Activated gamma-delta T cell treated with anti-CD3 and anti-CD28 coated beads, Interleukin-2, amount 50 U/mL, for 16 hours (primary cell): ENCODE data around the gene TEAD1.

Experiments used
- DNase-seq: peaks from one replicate; pipeline ENCODE4 v3.0.0-alpha.2; 2020; ENCODE audit warnings: low read depth

TEAD1 gene

DNA sequence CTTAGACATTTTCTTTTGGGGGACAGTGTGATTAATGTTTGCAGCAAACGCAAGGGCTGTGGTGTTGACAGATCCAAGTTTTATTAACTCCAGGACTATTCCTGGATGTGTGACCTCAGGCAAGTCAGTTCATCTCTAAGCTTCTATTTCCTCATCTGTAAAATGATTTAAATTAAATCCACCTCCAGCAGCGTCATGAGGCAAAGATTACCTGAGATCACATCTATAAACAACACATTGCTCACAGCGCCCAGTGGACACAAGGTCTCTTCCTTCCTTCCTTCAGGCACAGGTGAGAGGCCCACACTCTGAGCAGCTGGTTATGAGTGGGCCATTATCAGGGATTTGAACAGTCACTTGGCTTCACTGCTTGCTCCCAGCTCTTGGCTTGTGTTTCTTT is 223.6 kb downstream of the TEAD1 start:
- no peak for DNase-seq

DNA sequence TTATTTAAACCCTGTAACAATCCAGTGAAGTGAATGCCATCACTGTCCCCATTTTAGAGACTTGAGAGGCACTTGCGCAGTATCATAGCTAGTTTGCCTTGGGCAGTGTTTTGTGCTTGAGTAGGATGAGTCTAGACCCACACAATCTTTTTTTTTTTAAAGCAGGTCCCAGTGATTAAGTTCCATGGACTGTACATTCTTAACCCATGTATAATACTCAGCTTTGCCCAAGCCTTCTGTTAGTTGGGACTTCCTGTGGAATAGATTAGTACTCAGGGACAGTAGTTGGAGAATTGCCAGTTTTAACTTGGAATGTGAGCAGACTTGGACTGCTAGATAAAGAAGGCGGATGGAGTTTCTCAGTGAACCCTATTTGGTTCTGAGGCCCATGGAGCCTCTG is 226.3 kb downstream of the TEAD1 start:
- DNase-seq = no peak

DNA sequence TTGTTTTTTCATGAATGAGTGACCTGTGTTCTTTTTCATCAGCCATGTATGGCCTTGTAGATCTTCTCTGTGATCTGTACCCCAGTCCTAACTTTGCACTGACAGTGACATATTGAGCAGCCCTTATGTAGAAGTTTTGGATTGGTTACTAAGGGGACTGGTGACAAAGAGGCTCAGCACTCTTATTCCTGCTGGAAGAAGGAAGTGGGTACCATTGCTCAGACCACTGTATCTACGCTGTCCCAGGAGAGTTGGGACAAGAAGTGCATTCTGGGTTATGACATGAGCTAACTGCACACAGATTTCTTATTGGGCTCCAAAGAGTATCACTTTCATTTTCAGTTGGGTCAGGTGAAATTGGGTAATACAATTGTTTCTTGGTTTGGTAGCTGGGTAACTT is 227.1 kb downstream of the TEAD1 start:
- no peak for DNase-seq

DNA sequence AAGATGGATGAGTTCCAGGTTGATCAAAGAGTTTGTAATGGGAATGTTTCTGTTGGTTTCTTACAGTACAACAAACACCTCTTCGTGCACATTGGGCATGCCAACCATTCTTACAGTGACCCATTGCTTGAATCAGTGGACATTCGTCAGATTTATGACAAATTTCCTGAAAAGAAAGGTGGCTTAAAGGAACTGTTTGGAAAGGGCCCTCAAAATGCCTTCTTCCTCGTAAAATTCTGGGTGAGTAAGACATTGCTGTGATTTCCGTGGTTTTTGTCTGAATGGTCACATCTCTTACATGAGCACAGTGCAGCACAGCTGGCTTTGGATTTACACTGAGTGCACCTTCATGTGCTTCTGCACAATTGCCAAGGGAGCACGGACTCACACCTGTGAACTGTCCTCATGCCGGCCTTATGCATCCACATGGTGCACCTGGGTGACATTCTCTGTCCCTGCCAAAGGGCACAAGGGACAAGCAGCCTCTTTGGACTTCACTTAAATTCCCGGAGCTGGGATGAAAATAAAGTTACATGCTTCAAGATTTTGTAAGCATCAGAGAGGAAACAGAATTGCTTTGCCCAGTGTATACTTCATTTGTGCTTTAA is 227.8 kb downstream of the TEAD1 start:
- DNase-seq = no peak

- no peak for DNase-seq
These were observed 228.7 kb downstream of the TEAD1 start for GRCh38 chr11:12902791-12903486.

GRCh38 chr11:12905435-12905834 is 231.2 kb downstream of the TEAD1 start:
- no peak for DNase-seq

GRCh38 chr11:12906501-12906900 is 232.3 kb downstream of the TEAD1 start:
- no peak for DNase-seq

- DNase-seq = no peak
These were observed 235.7 kb downstream of the TEAD1 start for GRCh38 chr11:12909879-12910278.

DNA sequence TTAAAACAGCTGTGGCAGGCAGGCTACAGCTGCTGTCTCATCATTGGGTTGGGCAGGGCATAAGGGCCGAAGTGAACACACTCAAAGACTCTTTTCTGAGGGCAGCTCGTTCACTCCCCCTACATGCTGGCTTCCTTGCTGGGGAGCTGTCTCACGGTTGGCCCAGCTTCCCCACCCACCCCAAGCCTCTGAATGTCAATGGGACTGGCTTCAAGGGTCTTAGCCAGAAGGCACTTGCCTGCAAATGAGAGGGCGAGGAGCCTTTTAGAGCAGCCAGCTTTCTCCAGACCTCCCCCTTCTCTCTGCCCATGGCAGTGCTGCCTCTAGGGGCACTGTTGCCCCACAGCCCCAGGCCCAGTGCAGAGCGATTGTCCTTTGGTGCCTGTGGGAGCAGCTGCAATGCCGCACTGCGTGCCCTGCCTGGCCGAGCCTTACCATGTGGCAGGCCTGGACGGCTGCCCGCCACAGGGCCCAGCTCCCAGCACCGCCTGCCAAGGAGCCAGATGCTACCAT is 240.2 kb downstream of the TEAD1 start:
- no peak for DNase-seq

DNA sequence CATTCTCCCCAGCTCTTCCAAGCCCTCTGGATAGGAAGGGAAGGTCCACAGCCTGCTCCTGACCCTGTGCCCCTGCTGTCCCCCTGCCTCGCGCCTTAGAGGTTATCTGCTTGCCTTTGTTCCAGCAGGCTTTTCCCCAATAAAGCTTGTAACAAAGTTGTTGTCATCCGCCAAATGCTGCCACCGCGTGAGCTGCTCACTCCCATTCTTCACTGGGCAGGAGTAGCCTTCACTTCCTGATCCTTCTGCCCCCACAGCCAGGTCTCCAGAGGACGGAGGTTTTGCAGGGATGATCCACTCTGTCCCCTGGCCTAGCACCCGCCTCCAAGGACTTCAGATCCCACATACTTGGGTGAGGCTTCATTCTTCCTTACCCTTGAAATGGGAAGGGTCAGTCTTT is 240.9 kb downstream of the TEAD1 start:
- no peak for DNase-seq

DNA sequence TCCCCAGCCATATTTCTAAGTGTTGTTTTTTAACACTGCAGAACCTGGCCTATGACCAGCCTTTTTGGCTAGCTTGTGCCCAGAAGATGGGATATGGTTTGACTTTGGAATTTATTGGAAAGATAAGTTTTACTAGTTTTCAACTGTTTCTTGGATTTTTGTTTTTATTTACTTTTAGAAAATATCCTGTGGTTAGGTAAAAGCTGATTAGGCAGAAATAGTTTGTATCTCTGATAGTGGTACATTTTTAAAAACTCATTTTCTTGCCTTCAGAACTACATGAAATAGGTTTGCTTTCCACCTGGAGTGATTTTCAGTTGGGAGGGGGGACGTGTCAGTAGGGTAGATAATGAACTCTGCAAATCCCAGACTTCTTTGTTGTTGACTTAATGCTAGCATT is 243.6 kb downstream of the TEAD1 start:
- no peak for DNase-seq

GRCh38 chr11:12918667-12919066 is 244.4 kb downstream of the TEAD1 start:
- DNase-seq = no peak

GRCh38 chr11:12922418-12922817 is 248.2 kb downstream of the TEAD1 start:
- DNase-seq = no peak

- DNase-seq = no peak
These were observed 248.8 kb downstream of the TEAD1 start for GRCh38 chr11:12922980-12923507.

DNA sequence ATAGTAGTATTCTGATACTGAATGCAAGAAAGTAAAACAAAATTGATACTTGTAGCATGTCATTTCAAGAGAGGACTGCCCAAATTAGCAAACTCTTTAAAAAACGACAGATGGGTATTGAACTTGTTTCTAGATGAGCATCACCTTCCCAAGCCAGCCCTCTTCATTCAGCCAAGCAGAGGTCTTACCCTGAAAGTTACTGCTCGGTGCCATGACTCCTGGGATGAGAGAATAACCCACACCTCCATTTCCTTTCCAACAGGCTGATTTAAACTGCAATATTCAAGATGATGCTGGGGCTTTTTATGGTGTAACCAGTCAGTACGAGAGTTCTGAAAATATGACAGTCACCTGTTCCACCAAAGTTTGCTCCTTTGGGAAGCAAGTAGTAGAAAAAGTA is 250.4 kb downstream of the TEAD1 start:
- DNase-seq = no peak

- no peak for DNase-seq
These were observed 251.3 kb downstream of the TEAD1 start for GRCh38 chr11:12925520-12925919.

GRCh38 chr11:12927221-12927620 is 253.0 kb downstream of the TEAD1 start:
- DNase-seq = no peak

- no peak for DNase-seq
These were observed 253.7 kb downstream of the TEAD1 start for GRCh38 chr11:12927886-12928285.

DNA sequence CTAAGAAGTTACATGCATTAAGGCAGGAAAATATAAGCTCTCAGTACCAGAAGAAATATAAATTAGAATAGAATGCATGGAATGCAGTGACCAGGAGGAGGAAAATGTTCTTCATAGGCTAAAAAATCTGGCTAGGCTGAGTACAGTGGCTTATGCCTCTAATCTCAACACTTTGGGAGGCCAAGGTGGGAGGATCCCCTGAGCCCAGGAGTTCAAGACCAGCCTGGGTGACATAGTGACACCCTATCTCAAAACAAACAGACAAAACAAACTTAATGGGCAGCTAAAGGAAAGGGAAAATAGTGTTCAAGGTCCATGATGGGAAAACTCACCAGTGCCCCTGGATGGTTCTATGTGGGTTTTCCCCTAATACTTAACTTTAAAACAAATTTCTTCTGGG is 256.6 kb downstream of the TEAD1 start:
- no peak for DNase-seq

GRCh38 chr11:12932485-12932884 is 258.3 kb downstream of the TEAD1 start:
- DNase-seq = no peak

GRCh38 chr11:12936200-12936599 is 262.0 kb downstream of the TEAD1 start:
- no peak for DNase-seq

DNA sequence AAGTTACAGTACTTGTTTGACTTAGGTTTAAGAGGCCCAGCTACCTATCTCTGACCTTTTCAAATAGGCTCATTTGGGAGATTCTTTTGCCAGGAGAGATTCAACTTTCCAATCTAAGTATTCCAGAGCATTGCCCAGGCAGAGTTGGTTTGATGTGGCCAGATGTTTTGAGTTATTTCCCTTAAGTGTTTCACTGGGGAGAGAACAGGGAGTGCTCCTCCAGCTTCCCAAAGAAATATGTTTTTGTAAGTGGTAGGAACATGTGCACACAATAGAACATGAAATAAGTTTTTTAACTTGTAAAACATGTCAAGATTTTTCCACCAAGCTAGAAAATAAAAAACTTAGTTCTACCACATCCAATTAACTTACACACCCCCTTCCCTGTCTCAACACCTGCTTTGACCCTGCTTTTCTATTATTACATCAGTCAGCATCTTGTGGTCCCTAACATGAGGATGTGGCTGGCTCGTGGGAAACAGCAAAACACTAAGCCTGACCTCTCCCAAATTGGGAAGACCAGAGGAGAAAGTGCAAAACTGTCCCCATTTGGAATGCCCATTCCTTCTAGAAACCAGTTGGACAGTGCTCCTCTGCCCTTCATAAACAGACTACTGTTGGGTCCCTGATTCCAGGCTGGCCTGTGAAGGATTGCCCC is 264.5 kb downstream of the TEAD1 start:
- no peak for DNase-seq

- no peak for DNase-seq
These were observed 267.4 kb downstream of the TEAD1 start for GRCh38 chr11:12941671-12942070.
